GM19397 (cell line): ENCODE data around the gene CDKN1C.

Experiments
- ATAC-seq: cut with Tn5 transposase; IDR thresholded peaks from one replicate; pipeline ENCODE4 v1.9.1; 2021; ENCODE audit warnings: mild to moderate bottlenecking, moderate library complexity; ENCODE audit not compliant: unreplicated experiment

The CDKN1C gene

DNA sequence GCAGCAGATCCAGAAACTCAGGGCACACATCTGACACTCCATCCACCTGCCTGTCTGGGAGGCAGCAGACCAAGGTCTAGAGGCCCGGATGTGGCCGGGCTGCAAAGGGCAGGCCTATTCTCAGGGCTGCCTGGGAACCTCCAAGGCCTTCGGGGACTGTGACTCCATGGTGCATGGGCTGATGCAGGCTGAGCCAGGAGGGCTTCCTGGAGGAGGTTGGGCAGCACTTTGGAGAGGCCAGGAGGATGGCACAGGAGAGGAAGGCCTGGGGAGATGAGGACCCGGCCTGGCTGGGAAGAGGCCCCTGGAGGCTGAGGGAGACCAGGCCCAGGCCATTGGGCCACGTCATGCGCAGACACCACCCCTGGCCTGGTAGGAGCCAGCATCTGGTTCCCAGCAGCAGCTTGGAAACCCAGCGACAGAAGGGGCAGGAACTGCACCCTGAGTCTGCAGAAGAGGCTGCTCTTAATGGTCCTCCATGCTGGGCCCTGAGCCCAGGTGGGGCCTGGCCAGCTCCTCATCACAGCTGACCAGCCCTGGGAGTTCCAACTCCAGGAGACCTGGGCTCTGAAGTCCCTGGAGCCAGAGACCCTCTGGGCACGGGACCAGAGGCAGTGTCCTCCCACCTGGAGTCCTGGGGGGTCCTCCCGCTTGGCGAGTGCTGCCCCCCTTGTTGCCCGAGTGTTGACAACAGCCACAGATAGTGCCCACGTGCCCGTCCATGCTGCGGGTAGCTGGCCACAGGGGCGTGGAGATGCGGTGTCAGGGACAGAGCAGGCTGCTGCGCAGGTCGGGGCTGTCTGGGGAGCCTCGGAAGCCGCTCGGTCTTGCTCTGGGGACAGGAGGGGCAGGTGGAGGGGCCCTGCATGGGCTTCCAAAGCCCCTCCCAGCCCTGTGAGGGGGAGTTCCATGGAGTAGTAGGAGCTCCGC, 38.1 kb upstream of the CDKN1C start:
- no peak for ATAC-seq

DNA sequence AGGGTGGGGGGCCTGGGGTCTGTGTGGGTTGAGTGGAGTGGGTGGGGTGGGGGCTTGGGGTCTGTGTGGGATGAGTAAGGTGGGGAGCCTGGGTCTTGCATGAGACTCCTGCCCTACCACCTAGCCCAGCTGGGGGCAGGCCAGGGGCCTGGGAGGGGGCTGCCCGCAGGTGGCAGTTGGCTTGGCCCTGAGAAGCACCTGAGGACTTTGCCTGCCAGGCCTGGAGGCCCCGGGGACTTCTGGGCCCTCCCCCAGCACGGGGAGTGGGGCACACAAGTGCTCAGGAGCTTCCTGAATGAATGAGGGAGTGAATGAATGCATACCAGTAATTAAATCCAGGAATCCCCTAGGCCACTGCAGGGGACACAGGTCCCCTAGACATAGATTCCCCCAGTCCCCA, 37.1 kb upstream of the CDKN1C start:
- ATAC-seq: no peak

DNA sequence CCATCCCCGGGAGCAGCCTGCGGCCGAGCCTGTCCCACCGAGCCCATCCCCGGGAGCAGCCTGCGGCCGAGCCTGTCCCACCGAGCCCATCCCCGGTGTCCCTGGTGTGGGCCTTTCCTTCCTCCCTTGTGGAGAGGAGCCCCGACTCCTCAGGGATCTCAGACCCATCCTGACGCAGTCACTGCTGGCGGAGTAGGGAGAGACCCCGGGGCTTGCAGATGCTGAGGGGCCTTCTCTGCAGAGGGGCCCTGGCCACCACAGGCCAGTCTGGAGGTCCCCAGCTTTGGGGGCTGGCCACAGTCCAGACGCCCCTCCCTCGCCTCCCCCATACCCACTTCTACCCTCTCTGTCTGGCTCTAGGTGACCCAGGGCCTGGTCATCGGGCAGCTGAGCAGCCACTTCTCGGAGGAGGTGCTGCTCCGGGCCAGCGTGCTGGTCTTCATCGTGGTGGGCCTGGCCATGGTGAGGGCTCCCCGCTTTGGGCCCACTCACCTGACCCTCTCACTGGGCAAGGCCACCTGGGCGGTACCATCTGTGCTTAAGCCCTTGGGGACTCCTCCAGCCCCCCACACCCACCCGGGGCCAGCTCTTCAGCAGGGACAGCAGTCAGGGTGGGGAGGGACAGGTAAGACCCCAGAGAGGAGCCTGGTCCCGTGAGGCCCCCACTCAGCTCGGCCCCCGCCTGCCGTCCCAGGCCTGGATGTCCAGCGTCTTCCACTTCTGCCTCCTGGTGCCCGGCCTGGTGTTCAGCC, 36.3 kb upstream of the CDKN1C start:
- ATAC-seq: no peak

DNA sequence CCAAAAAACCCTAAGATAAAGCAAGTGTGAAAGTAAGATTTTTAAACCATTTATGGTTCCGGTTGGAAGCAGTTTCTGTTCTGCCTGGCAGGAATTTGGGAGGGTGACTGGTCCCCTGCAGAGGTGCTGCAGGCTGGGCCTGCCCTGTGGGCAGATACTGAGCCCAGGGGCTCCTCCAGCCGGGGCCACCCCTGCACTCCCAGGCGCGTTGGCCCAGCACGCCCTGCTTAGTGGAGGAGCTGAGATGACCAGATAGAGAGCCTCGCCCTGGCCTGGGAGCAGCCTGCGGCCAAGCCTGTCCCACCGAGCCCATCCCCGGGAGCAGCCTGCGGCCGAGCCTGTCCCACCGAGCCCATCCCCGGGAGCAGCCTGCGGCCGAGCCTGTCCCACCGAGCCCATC, 35.7 kb upstream of the CDKN1C start:
- ATAC-seq: no peak

DNA sequence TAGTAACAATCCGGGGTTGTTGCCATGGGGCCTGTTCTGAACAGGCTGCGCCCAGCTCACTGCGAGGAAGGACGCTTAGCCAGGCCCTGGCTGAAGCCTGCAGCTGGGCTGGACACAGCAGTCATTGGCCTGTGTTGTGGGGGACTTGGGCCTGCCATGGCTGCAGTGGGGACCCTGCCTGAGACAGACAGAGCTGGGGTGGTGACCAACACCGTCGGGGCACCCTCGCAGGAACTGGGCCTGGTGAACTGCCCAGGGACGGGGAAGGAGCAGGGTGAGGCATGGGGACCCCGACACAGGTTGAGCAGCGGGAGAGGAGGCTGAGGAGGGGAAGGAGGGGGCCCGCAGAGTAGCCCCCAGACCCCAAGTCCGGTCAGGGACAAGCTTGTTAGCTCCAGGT, 34.8 kb upstream of the CDKN1C start:
- no peak for ATAC-seq

DNA sequence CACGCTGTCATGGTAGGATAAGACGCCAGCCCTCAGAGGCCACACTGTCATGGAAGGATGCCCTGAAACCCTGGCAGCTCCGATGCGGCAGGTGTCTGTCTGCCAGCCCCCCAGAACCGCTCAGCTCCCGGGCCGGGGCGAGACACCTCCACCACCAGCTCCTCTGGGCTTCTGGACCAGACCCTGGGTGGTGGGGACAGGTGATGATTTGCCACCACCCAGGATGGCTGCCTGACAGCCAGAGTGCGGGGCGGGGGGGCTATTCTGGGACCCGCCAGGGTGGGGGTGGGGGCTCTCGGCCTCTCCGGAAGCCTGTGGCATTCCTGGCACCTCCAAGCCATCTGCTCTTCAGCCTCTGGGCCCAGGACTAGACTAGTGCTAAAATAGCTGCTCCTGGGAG, 34.3 kb upstream of the CDKN1C start:
- ATAC-seq: no peak

DNA sequence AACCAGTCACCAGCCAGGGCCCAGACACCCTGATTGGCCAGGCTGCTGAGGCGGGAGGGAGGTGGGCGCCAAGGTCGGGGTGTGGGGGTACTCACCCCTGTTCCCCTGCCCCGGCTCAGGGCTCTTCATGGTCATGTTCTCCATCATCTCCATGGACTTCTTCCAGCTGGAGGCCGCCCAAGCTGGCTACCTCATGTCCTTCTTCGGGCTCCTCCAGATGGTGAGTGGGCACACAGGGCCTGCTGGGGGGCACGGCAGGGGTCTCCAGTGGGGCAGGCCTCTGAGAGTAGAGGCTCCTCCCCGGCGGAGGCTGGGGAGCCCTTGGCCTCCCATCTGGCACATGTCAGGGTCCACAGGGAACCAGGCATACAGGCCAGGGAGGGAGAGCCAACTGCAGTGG, 33.6 kb upstream of the CDKN1C start:
- no peak for ATAC-seq

DNA sequence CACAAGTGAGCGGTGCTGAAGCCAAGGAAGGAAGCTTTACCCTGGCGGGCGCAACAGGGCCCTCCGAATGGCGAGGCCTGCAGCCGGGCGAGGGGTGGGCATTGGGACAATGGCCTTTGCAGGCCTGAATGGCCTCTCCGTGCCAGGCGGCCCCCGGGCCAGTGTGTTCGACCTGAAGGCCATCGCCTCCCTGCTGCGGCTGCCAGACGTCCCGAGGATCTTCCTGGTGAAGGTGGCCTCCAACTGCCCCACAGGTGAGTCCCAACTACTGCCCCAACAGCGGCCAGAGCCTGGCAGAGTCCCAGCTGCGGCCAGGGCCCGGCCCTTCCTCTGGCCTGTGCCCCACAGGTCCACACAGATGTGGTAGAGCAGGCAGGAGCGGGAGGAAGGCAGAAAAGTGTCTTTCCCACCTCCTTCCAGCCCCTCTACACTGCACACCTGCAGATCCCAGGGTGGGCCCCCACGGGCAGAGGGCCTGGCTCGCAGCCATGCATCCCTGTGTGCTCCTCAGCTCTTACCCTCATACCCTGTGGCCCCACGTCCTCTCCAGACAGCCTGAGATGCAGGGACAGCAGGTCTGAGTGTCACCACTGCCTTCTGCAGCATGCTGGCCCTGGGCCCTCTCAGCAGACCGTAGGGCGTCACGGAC, 32.4 kb upstream of the CDKN1C start:
- no peak for ATAC-seq

DNA sequence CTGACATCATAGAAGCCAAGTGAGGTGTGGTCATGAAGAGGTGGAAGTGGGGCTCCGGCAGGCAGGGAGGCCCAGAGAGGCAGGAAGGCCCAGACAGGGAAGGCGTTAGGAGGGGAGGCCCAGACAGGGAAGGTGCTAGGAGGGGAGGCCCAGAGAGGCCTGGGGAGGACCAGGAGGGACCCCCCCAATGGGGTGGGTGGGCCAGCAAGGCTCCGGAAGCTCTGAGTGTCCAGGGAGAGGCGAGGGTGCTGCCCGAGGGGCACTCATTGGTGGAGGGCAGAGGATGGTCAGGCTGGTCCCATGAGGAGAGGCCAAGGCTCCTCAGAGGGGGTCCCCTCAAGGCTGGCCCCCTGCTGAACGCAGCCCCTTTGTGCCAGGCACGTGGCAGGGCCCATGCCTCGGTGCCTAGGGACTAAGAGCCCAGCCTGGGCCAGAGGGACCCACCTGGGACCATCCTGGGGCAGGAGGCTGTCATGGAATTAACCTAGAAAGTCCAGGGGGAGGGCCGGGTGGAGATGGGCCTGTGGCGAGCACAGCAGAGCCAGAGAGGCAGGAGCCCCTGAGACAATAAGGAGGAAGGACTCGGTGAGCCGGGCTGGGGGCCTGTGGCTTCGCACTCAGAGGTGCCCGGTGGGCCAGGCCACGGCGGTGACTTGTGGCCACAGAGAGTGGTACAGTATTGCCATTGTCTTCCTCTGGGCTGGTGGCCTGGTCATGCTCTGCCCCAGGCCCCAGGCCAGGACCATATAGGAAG, 31.5 kb upstream of the CDKN1C start:
- ATAC-seq: no peak

DNA sequence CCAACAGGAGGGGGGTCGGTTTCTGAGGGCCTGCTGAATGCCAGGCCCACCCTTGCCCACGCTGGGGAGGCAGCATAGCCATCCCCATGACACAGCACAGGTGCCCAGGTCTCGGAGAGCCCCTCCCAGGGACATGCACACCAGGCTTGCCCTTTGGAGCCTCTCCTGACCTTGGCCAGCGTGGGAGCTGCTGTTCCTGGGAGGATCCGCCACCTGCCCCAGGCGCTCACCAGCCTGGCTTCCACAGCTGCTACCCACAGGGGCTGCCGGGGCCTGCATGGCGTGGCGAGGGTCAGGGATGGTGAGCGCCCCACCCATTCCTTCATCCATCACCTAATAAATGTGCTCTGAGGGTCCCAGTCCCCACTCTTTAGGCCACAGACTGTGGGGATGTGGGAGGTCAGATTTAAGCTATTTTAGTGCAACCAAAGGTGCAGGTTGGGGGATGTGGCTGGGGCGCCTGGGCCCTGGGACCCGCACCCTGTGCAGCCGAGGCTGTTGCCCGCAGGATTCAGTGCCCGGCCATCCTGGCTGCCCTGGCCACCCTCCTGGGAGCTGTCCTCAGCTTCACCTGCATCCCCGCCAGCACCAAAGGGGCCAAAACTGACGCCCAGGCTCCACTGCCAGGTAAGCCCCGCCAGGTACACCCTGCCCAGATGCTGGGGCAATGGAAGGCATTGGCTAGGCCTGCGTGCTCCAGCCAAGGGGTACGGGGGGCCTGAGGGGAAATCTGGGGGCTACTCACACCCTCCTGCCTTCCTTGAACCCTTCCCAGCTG, 30.7 kb upstream of the CDKN1C start:
- no peak for ATAC-seq

DNA sequence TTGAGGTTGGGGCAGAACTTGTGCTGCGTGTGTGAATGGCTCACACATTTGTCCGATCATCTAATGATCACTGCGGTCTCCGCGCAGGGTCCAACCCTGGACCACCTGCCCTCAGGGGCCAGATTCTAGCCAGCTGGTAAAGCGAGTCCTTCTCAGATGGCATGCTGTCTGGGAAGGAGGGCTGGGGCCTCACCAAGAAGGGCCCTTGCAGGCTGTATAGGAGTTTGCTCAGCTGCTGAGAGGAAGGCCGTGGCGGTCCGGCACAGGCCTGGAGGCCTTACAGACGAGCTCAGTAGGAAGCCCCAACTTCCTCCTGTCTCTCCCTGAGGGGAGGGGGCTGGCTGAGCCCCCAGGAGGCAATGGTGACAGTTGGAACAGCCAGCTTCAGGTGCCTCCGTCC, 29.9 kb upstream of the CDKN1C start:
- no peak for ATAC-seq

DNA sequence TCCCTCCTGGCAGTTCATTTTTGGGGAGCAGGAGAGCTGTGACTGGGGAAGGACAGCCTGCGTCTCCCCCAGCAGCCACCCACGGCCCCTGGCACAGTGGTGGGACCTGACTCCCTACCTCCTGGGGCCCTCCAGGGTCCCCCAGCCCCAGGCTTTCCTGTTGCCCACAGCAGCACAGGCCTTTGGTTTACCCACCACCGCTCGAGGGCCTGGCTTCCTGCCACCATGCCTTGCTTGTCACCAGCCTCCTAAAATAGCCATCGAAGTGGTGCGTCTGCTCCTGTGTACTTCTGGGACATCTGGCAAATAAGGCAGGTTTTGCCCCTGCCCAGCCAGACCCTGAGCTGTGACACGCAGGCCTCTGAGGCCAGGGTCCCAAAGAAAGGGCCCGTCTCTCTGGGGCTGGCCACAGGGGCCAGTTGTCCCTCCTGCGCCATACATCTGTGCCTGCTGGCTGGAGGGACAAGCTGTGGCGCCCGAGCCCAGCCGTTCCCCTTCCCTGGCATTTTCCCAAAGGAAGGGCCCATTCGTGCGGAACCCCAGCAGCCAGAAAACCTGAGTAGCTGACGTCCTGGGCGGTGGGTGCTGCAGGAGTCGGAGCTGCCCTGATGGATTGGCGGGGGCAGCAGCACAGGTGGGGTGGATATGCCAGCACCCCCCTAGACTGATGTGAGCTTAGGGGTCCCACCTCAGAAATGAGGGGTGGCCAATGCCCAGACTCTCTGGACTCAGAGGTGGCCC, 29.1 kb upstream of the CDKN1C start:
- ATAC-seq: no peak

DNA sequence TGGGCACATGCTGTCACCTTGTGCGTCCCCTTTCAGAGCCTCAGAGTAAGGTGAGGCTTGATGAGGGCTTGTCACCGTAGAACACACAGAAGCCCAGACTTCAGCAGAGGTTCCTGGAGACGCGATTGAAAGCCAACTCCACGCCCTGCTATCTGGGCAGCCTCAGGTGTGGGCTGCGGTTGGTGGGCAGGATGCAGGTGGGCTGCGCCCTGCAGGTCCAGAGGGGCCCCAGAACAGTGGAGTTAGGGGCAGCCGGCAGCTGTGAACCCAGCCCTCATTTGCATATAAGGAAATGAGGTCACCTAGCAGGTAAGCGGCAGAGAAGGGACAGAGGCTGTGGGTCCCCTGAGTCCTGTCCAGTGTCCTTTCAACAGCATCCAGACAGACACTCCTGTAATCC, 28.2 kb upstream of the CDKN1C start:
- ATAC-seq: no peak

DNA sequence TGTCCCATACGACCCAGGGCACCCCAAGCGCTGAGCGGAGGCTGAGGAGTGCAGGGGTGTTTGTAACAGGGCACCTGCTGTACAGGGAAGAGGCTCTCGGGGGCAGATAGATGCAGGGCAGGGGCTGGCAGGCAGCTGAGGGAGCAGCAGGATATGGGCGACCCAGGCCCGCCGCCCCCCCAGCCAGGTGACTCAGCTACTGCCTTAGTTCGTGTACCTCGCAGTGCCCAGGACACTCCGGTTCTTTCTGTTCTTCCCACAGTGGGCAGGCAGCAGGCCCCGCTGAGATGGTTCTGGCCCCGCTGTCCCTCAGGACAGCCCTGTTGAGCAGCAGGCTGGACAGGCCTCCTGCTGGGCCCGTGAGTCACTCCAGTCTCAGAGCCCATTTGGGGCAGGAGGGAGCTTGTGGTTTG, 27.4 kb upstream of the CDKN1C start:
- ATAC-seq: no peak

DNA sequence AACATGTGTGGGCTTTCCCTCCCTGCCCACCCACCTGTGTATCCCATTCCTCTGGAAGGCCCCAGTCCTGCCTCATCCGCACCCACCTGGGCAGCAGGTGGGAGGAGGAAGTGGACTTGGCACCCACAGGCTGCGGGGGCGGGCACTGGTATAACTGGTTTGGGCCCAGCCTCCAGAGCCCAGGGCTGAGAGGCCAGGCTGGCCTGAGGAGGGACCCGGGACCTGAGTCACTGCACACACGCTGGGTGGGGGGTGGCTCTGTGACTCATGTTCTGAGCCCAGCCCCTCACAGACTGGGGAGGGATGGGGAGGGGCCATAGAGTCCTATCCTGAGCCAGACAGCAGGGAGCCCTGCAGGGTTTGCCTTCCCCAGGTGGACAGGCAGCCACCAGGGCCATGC, 26.9 kb upstream of the CDKN1C start:
- no peak for ATAC-seq

DNA sequence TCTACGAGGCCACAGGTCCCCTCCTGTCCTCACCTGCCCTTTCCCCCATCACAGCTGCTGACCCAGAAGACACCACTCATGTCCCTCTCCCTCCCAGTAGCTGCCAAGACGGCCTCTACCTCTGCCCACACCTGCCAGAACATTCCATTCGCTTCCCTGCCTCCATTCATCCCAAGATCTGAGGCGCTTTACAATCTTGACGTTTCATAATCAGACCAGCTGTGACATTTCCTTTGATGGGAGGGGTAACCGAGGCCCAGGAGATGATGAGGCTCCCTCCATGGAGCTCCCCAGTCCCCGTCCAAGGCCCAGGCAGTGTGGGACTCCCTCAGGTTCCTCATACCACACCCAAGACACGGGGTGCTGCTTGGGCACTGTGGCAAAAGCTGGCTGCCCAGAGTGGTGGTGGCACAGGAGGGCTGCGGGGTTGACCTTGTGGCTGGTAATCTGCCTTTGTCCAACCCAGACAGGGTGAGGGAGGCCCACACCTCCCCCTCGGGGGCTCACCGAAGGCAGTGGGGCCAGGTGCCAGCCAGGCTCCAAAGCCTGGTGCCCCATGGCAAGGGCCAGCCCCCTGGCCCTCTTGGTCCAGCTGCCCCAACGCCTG, 26.3 kb upstream of the CDKN1C start:
- ATAC-seq: no peak

DNA sequence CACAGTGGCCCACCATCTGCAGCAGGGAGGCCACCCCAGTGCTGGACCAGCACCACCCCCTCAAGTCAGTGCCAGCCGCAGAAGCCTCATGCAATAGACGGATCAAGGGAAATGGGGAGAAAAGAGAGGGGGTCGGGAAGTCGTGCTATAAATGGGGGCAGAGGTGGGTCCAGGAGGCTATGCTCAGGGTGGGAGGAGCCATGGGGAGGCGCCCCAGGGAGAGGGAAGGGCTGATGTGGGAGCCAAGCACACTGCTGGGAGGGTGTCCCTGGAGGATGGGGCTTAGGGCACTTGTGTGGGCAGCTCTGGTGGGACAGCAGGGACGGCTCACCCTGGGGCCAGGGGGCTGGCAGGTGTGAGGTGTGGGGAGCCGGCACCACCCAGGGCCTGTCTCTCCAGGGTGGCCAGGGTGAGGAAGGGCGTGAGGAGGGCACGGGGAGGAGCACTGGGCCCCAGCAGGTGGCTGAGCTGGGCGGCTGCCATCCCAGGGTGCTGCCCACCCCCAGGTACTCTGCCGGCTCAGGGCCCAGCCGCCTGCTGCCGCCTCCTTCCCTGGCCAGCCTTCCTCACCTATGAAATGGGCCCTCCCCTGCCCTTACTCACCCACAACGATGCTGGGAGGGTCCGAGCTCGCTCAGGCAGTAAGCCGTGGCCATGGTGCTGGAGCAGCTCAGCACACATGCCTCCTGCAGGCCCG, 25.7 kb upstream of the CDKN1C start:
- no peak for ATAC-seq

DNA sequence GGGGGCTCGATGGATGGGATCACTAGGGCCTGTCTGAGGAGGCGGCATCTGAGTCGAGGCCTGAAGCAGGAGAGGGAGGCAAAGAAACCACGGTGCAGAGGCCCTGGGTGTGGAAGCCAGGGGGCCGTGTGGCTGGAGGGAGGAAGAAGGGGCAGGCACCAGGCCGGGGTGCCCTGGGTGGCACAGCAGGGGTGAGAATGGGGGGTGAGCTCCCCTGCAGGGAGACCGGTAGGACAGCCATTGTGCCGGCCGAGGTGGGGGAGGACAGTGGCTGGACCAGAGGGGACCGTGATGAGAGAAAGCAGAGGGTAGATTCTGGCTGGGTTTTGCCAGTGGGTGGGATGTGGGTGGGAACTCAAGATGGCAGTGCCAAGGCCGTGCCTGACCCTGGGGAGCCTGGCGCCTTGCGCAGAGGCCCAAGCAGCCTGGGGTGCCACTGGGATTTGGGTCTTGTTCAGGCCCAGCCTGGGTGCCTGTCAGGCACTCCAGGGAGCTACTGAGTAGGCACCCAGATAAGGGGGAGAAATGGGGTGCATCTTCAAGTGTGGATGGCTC, 24.9 kb upstream of the CDKN1C start:
- no peak for ATAC-seq
